Kidney epithelial cell (primary cell): ENCODE data around the gene RPP40. TPM values are rescaled to one million over a fixed set of nuclear protein-coding genes. Genes with fewer than 3 reads are reported as not detected.

ENCODE experiments used
- DNase-seq: peaks from one replicate; pipeline ENCODE4 v3.0.0-alpha.2; 2010; ENCODE audit warnings: low read depth
- H3K27me3 ChIP-seq: 2 replicates; pipeline ENCODE4 v1.6.0; 2011; ENCODE audit warnings: low read length; ENCODE audit not compliant: control insufficient read depth, insufficient read depth
- H3K36me3 ChIP-seq: 2 replicates; pipeline ENCODE4 v1.5.1; 2011; ENCODE audit warnings: low read length; ENCODE audit not compliant: control insufficient read depth, insufficient read depth
- H3K4me3 ChIP-seq: 2 replicates; pipeline ENCODE4 v1.5.1; 2011; ENCODE audit warnings: low read depth, mild to moderate bottlenecking, control low read depth, low read length
- CTCF ChIP-seq: IDR thresholded peaks from 2 replicates; pipeline ENCODE4 v1.5.1; 2011; ENCODE audit warnings: mild to moderate bottlenecking, moderate library complexity, low read length, control low read depth, inconsistent platforms; ENCODE audit not compliant: insufficient read depth, poor library complexity, severe bottlenecking
- total RNA-seq: library from RNA; depleted of rRNA; stranded (reverse); fragments of >200 nt; gene quantifications from 2 replicates; pipeline ENCODE4 v1.2.3, GENCODE V29; 2015

The RPP40 gene
- total RNA-seq, 1 donor from 2014 or later = 16.0 TPM

- DNase-seq = no peak
- no peak for TF ChIP-seq CTCF
- H3K27me3 ChIP-seq = peaks cover 2% of the 10 kb centered on the region
Measured at GRCh38 chr6:4975506-4975905, 28.3 kb downstream of the RPP40 start.

GRCh38 chr6:4974962-4975361, 28.9 kb downstream of the RPP40 start:
- Histone ChIP-seq H3K36me3 (no peaks in the 10 kb centered on the region), H3K4me3 (no peak overlapping the region), H3K27me3 (peaks cover 2% of the 10 kb centered on the region)
- DNase-seq = no peak
- TF ChIP-seq CTCF = no peak

More at GRCh38 chr6:4975506-4975905, 28.3 kb downstream of the RPP40 start:
- no peaks in the 10 kb centered on the region for H3K36me3 ChIP-seq
- no peak overlapping the region for H3K4me3 ChIP-seq

GRCh38 chr6:4973982-4974745, 29.7 kb downstream of the RPP40 start:
- no peaks in the 10 kb centered on the region for H3K36me3 ChIP-seq
- H3K4me3 ChIP-seq = no peak overlapping the region
- TF ChIP-seq CTCF = no peak
- no peak for DNase-seq
- H3K27me3 ChIP-seq = peaks cover 2% of the 10 kb centered on the region

- no peak for TF ChIP-seq CTCF
- H3K36me3 ChIP-seq = no peaks in the 10 kb centered on the region
- no peak for DNase-seq
- H3K27me3 ChIP-seq = peaks cover 2% of the 10 kb centered on the region
- H3K4me3 ChIP-seq = no peak overlapping the region
Measured at GRCh38 chr6:4973415-4973814, 30.4 kb downstream of the RPP40 start.

GRCh38 chr6:4972438-4972837, 31.4 kb downstream of the RPP40 start:
- no peak for DNase-seq
- Histone ChIP-seq H3K4me3 (no peak overlapping the region), H3K36me3 (no peaks in the 10 kb centered on the region), H3K27me3 (peaks cover 2% of the 10 kb centered on the region)
- no peak for TF ChIP-seq CTCF

GRCh38 chr6:4971851-4972250, 32.0 kb downstream of the RPP40 start:
- DNase-seq = no peak
- Histone ChIP-seq H3K4me3 (no peak overlapping the region), H3K27me3 (peaks cover 2% of the 10 kb centered on the region), H3K36me3 (no peaks in the 10 kb centered on the region)
- TF ChIP-seq CTCF = no peak
